Rectal smooth muscle tissue (tissue), 1 donor: ENCODE measurements around the gene TP53I3.
A peak's percentile ranks its signal among the peaks of the same experiment; 100 is the strongest.

Experiments used
- H3K27ac ChIP-seq: one replicate; pipeline ENCODE4 v1.7.0; 2013; ENCODE audit warnings: low read depth, low read length, inconsistent platforms
- H3K27me3 ChIP-seq: one replicate; pipeline ENCODE4 v1.7.0; 2013; ENCODE audit warnings: low read length; ENCODE audit not compliant: control insufficient read depth, insufficient read depth
- H3K36me3 ChIP-seq: one replicate; pipeline ENCODE4 v1.7.0; 2013; ENCODE audit warnings: low read length; ENCODE audit not compliant: control insufficient read depth, insufficient read depth
- H3K4me1 ChIP-seq: one replicate; pipeline ENCODE4 v1.7.0; 2013; ENCODE audit warnings: low read length; ENCODE audit not compliant: control insufficient read depth, insufficient read depth
- H3K4me3 ChIP-seq: one replicate; pipeline ENCODE4 v1.7.0; 2013; ENCODE audit warnings: low read length
- H3K9ac ChIP-seq: one replicate; pipeline ENCODE4 v1.7.0; 2013; ENCODE audit warnings: low read length

TP53I3 gene

GRCh38 chr2:24087032-24087431 lies 2.4 kb upstream of the TP53I3 start:
- H3K27me3 ChIP-seq = no peaks in the 10 kb centered on the region
- H3K4me1 ChIP-seq = peaks cover 8% of the 10 kb centered on the region
- H3K4me3 ChIP-seq = no peak overlapping the region
- H3K36me3 ChIP-seq = peaks cover 3% of the 10 kb centered on the region
- no peak overlapping the region for H3K27ac ChIP-seq
- no peak overlapping the region for H3K9ac ChIP-seq

DNA sequence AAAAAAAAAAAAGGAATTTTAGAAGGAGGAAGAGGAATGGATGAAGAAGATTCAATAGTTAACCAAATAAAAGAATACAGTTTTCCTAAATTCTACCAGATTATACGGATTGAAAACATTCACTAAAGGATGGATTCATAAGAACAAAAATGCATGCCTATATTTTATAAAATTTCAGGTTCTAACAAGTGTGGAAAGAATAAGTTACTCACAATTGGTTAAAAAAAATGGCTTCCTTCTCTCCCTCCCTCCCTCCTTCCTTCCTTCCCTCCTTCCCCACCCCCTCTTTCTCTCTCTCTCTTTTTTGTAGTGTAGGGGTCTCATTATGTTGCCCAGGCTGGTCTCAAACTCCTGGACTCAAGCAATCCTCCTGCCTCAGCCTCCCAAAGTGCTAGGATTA lies 1.6 kb upstream of the TP53I3 start:
- Histone ChIP-seq H3K36me3 (peaks cover 3% of the 10 kb centered on the region), H3K9ac (no peak overlapping the region), H3K27me3 (no peaks in the 10 kb centered on the region), H3K4me1 (peaks cover 8% of the 10 kb centered on the region), H3K4me3 (no peak overlapping the region), H3K27ac (no peak overlapping the region)

DNA sequence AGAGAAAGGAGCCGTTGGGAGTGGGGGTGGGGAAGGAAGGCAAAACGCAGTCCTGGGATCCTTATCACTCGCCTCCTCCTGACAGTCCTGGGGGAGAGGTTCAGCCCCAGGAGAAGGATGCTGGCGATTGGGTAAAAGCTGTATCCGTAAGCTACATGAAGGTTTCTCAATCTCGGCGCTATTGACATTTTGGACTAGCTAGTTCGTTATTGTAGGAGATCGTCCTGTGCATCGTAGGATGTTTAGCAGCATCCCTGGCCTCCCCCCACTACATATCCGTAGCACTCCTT lies 511 bp upstream of the TP53I3 start:
- H3K4me1 ChIP-seq = peaks cover 8% of the 10 kb centered on the region
- H3K27me3 ChIP-seq = no peaks in the 10 kb centered on the region
- H3K27ac ChIP-seq = peak overlapping the region; percentile 93
- peaks cover 3% of the 10 kb centered on the region for H3K36me3 ChIP-seq
- peak overlapping the region; percentile 94 for H3K9ac ChIP-seq
- H3K4me3 ChIP-seq = peak overlapping the region; percentile 65

GRCh38 chr2:24083567-24084385 lies 858 bp downstream of the TP53I3 start:
- Histone ChIP-seq H3K9ac (peak overlapping the region; percentile 63), H3K27me3 (no peaks in the 10 kb centered on the region), H3K27ac (peak overlapping the region; percentile 93), H3K36me3 (peaks cover 8% of the 10 kb centered on the region), H3K4me3 (peak overlapping the region; percentile 65), H3K4me1 (peaks cover 8% of the 10 kb centered on the region)

- Histone ChIP-seq H3K9ac (peak overlapping the region; percentile 63), H3K27me3 (no peaks in the 10 kb centered on the region), H3K4me1 (peaks cover 8% of the 10 kb centered on the region), H3K27ac (peak overlapping the region; percentile 93), H3K4me3 (peak overlapping the region; percentile 65), H3K36me3 (peaks cover 8% of the 10 kb centered on the region)
These were observed 1.7 kb downstream of the TP53I3 start for GRCh38 chr2:24082787-24083566.

- Histone ChIP-seq H3K36me3 (peaks cover 10% of the 10 kb centered on the region), H3K9ac (no peak overlapping the region), H3K27ac (no peak overlapping the region), H3K4me3 (no peak overlapping the region), H3K27me3 (no peaks in the 10 kb centered on the region), H3K4me1 (peaks cover 13% of the 10 kb centered on the region)
These were observed 3.9 kb downstream of the TP53I3 start for GRCh38 chr2:24080701-24081100.

DNA sequence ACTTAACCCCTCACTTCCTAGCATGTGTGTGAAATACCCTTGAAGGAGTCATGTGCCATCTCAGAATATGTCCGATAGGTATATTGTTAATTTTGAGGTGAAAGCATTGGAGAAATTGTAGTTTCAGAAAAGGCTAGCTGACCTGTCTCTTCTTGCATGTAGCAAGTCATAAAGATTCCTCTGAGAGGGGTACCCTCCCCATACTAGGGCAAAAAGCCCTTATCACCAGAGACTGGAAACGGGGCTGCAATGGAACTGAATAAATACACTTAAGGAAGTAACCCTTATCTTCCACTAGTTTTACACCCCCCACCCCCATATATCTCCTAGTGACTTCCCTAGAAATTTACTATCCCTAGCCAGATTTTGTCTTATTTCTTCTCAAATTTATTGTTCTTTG lies 6.8 kb downstream of the TP53I3 start:
- H3K27ac ChIP-seq = peak overlapping the region; percentile 95
- peaks cover 8% of the 10 kb centered on the region for H3K4me1 ChIP-seq
- H3K36me3 ChIP-seq = peaks cover 13% of the 10 kb centered on the region
- no peaks in the 10 kb centered on the region for H3K27me3 ChIP-seq
- peak overlapping the region; percentile 76 for H3K4me3 ChIP-seq
- H3K9ac ChIP-seq = no peak overlapping the region

- peak overlapping the region; percentile 86 for H3K9ac ChIP-seq
- peaks cover 10% of the 10 kb centered on the region for H3K36me3 ChIP-seq
- H3K4me3 ChIP-seq = peak overlapping the region; percentile 76
- H3K27me3 ChIP-seq = no peaks in the 10 kb centered on the region
- H3K4me1 ChIP-seq = peaks cover 8% of the 10 kb centered on the region
- H3K27ac ChIP-seq = peak overlapping the region; percentile 95
These were observed 7.1 kb downstream of the TP53I3 start for GRCh38 chr2:24077535-24077877.

DNA sequence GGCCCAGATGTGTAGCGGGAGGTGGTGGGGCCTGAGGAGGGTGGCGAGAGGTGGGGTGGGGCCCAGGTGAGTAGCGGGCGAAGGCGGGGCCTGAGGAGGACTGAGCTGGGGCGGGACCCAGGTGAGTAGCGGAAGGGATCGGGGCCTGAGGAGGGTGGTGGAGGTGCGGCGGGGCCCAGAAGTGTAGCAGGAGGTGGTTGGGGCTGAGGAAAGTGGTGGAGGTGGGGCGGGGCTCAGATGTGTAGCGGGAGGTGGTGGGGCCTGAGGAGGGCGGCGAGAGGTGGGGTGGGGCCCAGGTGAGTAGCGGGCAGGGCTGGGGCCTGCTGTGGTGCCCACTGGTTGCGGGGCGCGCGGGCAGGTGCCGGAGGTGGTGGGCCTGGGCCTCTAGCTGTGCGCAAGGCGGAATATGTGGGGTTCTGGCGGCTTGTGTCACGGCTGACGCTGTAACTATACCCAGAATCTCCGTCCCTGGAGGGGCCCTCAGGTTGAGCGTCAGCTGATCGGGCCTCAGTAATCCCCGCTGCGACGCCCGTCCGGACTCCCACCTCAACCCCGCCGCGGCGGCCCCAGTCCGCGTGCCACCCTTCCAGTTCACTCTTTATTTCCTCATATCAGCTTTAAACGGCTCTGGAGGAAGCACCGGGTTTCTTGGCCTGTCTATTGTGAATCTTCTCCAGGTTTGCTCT lies 7.6 kb downstream of the TP53I3 start:
- peaks cover 8% of the 10 kb centered on the region for H3K4me1 ChIP-seq
- peak overlapping the region; percentile 86 for H3K9ac ChIP-seq
- H3K36me3 ChIP-seq = peaks cover 10% of the 10 kb centered on the region
- no peaks in the 10 kb centered on the region for H3K27me3 ChIP-seq
- peak overlapping the region; percentile 76 for H3K4me3 ChIP-seq
- H3K27ac ChIP-seq = peak overlapping the region; percentile 95

GRCh38 chr2:24075915-24076848 lies 8.5 kb downstream of the TP53I3 start, which contains the start of gene SF3B6:
Gene SF3B6, minus strand, starts transcription at chr2:24076326. Its CDS starts 97 bp downstream, at chr2:24076229.
- H3K9ac ChIP-seq = peak within 1 kb of the TSS; percentile 99
- peaks cover 8% of the 10 kb centered on the region for H3K4me1 ChIP-seq
- H3K27me3 ChIP-seq = no peaks in the 10 kb centered on the region
- H3K27ac ChIP-seq = peak within 1 kb of the TSS; percentile 95
- peaks cover 10% of the 10 kb centered on the region for H3K36me3 ChIP-seq
- H3K4me3 ChIP-seq = peak within 1 kb of the TSS; percentile 99

DNA sequence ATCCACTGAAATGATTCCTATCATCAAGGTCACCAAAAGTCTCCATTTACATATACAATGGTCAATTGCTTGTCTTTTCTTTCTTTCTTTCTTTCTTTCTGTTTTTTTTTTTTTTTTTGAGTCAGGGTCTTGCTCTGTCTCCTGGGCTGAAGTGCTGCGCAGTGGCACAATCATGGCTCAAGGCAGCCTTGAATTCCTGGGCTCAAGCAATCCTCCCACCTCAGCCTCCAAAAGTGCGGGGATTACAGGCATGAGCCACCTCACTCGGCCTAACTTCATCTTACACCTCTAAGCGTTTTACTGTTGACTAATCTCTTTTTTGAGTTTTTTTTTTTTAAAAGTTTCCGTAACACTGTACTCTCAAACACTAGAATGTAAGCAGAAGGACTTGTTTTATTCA lies 9.4 kb downstream of the TP53I3 start:
- no peaks in the 10 kb centered on the region for H3K27me3 ChIP-seq
- peaks cover 10% of the 10 kb centered on the region for H3K36me3 ChIP-seq
- H3K4me1 ChIP-seq = peaks cover 8% of the 10 kb centered on the region
- H3K9ac ChIP-seq = no peak overlapping the region
- H3K27ac ChIP-seq = no peak overlapping the region
- peak overlapping the region; percentile 99 for H3K4me3 ChIP-seq
